T47D (cell line): Measurements from ENCODE around the gene AKAP6.

Source experiments
- DNase-seq, 2 experiments: peaks; one replicate each; pipeline versions ENCODE4 v3.0.0 to v3.0.0-alpha.2; 2011 to 2012; ENCODE audit warnings: low read depth in 1 of 2, low spot score in 1 of 2
- JUND ChIP-seq: IDR thresholded peaks from 2 replicates; pipeline ENCODE4 v1.6.1; 2012; ENCODE audit warnings: low read depth
- in situ Hi-C: cut with HindIII; loops from 2 replicates; pipeline ENCODE4 v1.10.0; 2016; ENCODE audit warnings: low sequenced_read_pairs, low pct_unique_long_range_greater_than_20kb

The AKAP6 gene

DNA sequence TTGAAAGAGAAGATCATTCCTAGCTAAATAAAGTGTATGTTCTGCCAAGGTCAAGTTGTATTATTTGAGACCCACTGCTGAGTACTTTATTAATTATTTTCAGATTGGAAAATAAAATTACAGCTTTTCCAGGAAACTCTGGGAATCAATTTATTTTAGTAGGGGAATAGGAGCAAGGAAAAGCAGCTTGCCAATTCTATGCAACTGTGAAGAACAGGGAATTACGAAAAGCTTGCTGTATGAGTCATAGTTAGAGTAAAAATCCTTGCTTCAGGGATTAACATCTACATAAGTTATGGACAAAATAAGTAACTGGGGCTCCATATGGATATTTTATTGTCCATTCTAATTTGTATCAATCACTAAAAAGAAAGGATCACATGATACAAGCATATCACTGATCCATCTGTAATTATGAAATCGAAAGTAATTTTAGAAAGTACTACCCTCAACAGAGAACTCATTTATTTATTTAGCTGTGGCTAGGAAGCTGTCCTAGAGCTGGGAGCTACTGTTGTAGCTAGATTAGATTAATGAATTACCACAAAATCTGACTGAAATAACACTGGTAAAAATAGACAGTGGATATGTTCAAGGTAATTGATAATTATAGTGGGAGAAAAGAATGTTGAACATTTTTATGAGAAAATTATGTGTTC lies 306.1 kb downstream of the AKAP6 start:
- in situ Hi-C loops, result no loop called here
- DNase-seq, result no peak
- no peak for TF ChIP-seq JUND

DNA sequence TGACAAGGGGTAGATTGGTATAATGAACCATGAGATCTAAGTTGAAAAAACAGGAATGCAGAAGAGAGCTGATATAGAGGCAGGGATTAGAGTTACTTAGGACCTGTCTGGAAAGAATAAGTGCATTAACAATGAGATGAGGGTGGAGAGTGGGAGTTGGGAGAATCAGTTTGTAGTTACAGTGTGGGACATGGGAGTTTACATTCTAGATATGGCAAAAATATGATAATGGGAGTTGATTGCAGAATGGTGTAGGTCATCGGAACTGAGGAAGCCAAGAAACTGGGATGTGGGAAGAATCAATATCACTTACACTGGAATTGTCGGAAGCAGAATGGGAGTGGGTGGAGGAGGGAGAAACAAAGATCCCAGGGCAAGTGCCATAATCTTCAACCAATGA lies 308.5 kb downstream of the AKAP6 start:
- TF ChIP-seq JUND, result no peak
- in situ Hi-C loops, result no loop called here
- DNase-seq, result no peak

DNA sequence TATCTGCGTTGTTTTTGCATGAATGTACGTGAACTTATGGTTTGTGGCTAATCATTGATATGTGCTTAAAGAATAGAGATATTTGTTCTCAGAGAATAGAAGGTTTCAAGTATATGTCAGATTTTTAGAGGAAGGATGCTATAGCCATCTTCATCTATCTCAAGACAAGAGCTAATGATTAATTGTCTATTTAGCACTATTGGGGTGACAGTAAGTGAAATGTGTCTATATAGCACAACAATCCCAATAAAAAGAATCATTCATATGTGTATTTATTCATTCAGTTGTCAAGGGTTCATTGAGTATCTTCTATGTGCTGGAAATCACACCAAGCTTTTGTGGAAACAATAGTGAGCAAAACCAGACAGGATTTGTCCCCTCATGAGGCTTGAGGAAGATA lies 310.1 kb downstream of the AKAP6 start:
- TF ChIP-seq JUND, result no peak
- in situ Hi-C loops, result no loop called here
- DNase-seq, result no peak

DNA sequence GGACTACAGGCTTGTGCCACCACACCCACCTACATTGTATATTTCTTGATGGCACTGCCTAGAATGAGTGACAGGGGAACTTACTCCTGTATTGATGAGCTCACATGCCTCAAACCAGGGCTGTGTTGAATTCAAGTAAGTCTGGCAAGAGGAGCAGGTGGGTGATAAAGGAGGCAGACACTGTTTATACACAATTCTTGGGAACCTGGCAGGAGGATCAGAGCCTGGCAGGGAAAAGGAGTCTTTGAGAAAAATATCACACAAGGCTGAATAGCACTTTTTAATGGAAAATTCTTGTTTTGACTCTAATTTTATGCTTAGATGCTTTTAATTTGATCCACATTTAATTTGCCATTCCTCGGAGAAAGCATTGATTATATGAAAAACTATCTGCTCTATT lies 316.5 kb downstream of the AKAP6 start:
- no peak for DNase-seq
- TF ChIP-seq JUND, result no peak
- in situ Hi-C loops, result no loop called here

DNA sequence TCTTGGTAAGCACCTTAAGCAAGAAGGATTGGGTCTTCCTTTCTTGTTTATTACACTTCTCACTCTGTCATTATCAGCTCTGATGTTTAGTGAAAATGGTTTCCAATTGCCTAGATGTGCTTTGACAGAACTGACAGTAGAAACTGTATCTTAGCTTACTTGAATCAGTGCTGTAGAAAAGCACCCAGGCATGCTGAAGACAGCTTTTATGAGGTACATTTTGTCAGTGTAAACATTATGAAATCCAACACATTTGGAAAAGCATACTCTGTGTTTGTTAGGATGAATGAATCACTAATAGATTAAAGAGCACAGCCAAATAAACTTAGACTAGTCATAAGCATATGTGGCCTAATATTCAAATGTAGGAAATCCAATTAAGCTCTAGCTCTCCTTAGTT lies 319.3 kb downstream of the AKAP6 start:
- in situ Hi-C loops, result no loop called here
- TF ChIP-seq JUND, result no peak
- no peak for DNase-seq

DNA sequence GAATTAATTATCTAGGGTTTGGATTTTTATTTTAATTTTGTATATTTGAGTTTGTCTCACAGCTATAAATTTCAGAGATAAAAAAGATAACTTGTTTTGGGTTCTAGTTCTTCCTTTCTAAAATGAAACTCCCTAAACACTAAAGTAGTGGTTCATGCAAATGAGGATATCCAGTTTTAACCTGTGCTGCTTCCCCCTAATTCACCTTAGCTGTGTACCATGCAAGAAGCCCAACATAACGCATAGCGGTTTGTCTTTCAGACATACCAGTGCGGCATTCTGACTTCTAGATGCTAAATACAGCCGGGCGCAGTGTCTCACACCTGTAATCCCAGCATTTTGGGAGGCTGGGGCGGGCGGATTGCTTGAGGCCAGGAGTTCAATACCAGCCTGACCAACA lies 320.9 kb downstream of the AKAP6 start:
- no peak for DNase-seq
- in situ Hi-C loops, result no loop called here
- TF ChIP-seq JUND, result no peak

DNA sequence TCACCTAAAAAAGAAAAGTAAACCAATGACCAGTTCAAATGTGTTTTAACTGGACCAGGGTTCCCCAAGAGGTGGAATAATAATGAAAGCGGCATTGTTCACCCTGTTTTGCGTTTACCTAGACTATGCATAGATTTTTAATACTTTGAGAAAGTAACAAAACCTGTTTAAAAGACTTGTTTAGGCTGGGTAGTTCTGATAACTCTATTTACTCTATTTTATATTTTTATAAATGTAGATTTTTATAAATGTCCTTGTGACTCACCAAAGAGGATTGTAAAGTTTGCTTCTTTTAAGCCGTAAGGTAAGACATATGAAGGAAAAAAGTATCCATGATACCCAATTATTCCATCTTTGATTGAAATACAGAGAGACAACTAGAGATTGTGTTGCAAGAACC lies 321.6 kb downstream of the AKAP6 start:
- TF ChIP-seq JUND, result no peak
- in situ Hi-C loops, result no loop called here
- DNase-seq, result no peak

DNA sequence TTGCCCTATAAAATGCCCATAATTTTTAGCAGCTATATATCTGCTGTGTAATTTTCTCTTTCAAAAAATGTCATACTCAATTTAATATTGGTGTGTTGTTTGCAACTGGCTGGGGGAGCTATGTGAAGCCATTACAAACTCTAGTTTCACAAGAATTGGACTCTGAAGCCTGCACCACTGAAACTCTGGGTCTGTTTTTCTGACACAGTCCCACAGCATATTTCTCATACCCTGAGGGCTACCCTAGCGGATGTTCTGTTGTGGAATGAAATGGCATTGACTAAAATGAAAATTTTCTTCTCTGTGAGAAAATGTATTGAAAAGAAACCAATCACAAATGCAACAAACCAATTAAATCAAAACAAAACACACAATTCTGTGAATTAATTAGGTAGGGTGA lies 325.0 kb downstream of the AKAP6 start:
- no peak for DNase-seq
- in situ Hi-C loops, result no loop called here
- TF ChIP-seq JUND, result no peak

DNA sequence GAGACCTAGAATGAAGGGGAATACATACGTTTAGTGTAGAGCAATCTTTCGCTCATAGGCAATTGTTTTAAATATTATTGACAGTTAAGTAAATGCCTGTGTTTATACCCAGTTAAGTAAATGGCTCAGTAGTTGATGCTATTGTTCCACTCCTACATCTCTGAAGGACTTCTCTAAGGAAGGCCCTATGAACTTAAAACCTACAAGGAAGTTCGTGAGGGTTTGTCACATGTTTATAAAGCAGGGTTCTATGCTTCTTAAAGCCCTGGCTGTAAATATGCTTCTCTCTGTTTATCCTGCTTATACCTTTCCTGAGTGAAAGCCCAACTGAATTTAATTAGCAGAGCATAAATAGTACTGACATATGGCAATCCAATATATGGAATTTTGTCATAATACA lies 327.5 kb downstream of the AKAP6 start:
- DNase-seq, result no peak
- in situ Hi-C loops, result no loop called here

DNA sequence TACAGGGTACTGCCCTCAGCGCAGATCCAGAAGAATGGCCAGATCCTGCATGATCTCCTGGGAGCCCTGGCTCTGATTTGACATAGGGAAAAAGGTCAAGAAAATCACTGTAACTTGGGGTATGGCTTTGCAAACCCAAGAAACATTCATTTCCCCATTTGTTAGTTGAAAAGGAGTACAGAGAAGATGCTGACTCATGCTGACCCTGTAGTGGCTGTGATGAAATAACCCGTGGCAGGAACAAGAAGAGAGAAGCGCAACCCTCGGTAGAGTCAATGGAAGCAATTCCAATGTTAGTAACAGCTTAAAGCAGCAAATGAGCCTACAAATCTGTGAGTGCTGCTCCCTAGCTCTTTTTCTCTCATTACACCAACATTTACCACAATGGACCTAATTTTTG lies 328.0 kb downstream of the AKAP6 start:
- no peak for TF ChIP-seq JUND
- in situ Hi-C loops, result no loop called here
- no peak for DNase-seq

More for the DNA sequence above, 327.5 kb downstream of the AKAP6 start:
- TF ChIP-seq JUND, result no peak

DNA sequence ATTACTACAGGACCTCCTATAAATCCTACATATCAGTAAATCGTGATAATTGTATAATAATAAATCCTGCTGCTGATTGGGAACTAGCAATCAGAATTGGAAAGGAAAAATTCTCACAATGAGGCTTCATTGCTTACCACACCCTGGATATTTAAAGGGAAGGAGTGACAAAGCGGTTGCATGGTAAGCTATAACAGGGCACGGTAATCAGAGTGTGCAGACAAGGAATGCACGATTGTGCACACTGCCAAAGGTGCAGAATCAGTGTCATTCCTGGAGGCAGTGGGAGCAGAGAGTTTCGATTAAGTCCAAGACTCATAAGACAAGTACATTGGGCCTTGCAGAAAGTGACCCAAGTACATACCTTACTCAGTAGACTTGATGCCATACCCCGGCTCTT lies 332.1 kb downstream of the AKAP6 start:
- in situ Hi-C loops, result no loop called here
- no peak for DNase-seq
- TF ChIP-seq JUND, result no peak

DNA sequence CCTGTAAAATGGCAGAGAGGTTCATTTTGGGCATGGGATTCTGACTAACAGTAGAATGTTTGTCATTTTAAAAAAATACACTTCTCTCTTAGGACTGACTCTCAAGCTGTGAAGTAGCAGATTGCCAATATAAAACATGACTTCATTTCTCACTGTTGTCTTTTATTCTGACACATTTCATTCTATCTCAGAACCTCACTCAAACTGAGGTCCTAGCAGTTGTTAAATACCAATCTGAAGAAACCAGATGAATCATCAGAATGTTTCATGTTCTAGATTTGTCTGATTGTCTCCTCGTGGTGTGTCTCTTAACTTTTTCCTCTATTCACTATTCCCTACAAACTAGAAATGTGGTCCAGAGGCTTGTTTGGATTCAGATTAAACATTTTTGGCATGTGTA lies 333.1 kb downstream of the AKAP6 start:
- DNase-seq, result no peak
- TF ChIP-seq JUND, result no peak
- in situ Hi-C loops, result no loop called here

DNA sequence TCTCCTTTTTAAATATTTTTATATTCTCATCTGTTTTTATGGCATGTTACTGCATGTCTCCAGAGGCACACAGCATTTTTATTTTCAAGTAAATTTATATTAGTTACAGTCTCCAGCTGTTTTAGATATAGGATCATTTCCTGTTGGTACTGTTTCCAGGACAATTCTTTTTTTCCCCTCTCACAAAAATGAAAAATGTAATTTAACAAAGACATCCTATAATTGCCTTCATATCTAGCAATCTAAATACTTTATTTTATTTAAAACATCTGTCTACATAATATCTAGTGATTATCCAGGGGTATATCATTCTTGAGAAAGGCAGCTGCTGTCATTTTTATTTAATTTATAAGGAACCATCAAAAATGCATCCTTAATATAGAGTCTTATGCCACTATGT lies 337.2 kb downstream of the AKAP6 start:
- DNase-seq, result no peak
- TF ChIP-seq JUND, result no peak
- in situ Hi-C loops, result no loop called here

DNA sequence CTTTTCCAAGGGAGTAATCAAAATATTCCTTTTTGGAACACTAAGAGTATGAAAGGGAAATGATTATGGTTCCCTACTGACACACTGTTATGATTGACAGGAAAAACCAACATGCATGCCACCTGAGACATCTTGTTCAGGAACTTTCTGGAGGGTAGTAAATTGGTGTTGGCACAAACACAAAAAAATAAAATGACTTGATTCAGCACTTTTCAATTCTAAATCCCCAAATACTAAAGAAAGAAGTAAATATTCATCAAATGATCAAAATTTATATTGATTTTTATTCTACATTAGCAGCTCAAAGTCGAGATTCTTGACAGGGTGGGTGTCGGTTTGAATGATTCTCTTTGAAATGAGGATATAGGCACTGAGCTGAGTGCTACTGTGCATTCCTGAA lies 338.2 kb downstream of the AKAP6 start:
- DNase-seq, result no peak
- no peak for TF ChIP-seq JUND
- in situ Hi-C loops, result no loop called here
